ENCODE measurements around the gene SYNE1.
"Not testable (repeated sequence)": the region's sequence is repeated elsewhere in the genome, so short reads cannot be mapped to it uniquely, and the experiment has no call there.

SYNE1 gene

GRCh38 chr6:152087096-152087495 is 550.1 kb downstream of the SYNE1 start:
- DNase-seq = no peak

DNA sequence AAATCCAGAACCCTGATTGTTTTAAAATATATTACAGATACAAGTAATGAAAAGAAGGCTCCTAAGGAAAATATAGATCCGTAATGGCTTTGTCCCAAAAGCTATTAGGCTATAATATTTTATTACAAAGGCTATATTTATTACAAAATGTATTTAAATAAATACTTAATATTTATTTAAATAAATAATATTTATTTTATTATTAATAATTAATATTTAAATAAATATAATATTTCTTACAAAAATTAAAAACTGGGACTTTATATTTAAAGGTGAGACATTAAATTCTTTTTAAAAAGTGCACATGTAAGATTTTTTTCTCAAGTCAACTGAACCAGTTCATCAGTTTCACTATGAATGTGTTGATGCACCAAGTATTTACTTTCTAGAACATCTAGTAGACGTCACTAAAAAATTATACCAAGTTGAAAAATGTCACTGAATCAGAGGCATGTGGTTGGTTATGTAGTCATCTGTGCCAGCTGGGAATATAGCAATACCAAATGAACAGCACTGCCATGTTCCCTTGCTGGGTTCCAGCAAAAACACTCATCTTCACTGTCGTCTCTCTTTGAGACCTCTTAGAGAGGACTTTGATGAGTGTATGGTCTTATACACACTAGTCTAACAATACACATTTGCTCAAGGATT is 550.8 kb downstream of the SYNE1 start:
- DNase-seq = no peak

DNA sequence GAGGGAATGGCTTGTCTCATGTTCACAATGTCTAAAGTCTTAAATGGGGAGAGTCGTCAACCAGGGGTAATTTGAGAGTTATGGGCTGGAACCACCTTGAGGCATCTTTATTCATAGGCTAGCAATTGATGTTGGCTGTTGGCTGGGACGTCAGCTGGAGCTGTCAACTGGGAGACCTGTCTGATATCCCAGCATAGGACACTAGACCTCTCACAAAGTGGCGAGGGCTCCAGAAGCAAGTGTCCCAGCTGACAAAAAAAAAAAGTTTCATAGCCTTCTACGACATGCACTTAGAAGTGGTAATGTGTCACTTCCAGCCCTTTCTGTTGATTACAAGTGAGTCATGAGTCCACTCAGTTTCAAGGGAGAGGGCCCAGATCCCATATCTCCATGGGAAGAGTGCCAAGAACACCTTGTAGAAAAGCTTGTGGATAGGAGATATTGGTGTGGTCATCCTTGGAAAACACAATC is 551.7 kb downstream of the SYNE1 start:
- DNase-seq = no peak

DNA sequence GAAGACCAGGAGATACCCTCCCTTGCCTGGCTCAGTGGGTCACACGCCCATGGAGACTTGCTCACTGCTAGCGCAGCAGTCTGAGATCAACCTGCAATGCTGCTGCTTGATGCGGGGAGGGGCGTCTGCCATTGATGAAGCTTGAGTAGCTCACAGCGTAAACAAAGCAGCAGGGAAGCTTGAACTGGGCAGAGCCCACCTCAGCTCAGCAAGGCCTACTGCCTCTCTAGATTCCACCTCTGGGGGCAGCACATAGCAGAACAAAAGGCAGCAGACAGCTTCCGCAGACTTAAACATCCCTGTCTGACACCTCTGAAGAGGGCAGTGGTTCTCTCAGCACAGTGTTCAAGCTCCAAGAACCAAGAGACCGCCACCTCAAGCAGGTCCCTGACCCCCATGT is 558.4 kb downstream of the SYNE1 start:
- DNase-seq = no peak

DNA sequence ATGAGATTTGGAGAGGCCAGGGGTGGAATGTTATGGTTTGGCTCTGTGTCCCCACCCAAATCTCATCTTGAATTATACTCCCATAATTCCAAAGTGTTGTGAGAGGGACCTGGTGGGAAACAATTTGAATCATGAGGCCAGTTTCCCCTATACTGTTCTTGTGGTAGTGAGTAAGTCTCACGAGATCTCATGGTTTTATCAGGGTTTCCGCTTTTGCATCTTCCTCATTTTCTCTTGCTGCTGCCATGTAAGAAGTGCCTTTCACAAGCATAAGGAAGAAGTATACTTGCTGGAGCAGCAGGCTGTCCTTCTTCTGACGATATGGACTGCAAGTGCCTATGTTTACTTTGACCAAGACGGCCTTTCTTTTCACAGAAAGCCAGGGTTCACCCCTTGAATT is 559.2 kb downstream of the SYNE1 start:
- no peak for DNase-seq

- DNase-seq = not testable (repeated sequence)
Observed at GRCh38 chr6:152076242-152076641, 560.9 kb downstream of the SYNE1 start.

GRCh38 chr6:152071843-152072242 is 565.3 kb downstream of the SYNE1 start:
- DNase-seq = no peak

Measured in CD4-positive, alpha-beta T cell treated with Interleukin-6 for 4 hours (primary cell).